ENCODE data around the gene BOK. TPM values are rescaled to one million over a fixed set of nuclear protein-coding genes. Genes with fewer than 3 reads are reported as not detected.

Gene BOK
- total RNA-seq, 1 experiment from 2014 or later, result 18.6 TPM

- intact Hi-C loops (cut with micrococcal nuclease; ENCODE audit: unreplicated experiment), result no loop called here
- Histone ChIP-seq H3K36me3 (ENCODE audit: control insufficient read depth, insufficient read depth, low read length) (no peaks in the 10 kb centered on the region), H3K9me3 (no peaks in the 10 kb centered on the region), H3K4me1 (no peaks in the 10 kb centered on the region), H3K4me3 (ENCODE audit: low read depth, low read length) (no peak overlapping the region), H3K27me3 (replicated peaks; ENCODE audit: control insufficient read depth, insufficient read depth, low read length) (no peaks in the 10 kb centered on the region)
- H3K4me3 Mint-ChIP-seq (ENCODE audit: unreplicated experiment), result no peak overlapping the region
- no peak overlapping the region for H3K27ac Mint-ChIP-seq (ENCODE audit: unreplicated experiment)
- no peaks in the 10 kb centered on the region for H3K4me1 Mint-ChIP-seq (ENCODE audit: low read depth, unreplicated experiment)
- H3K27me3 Mint-ChIP-seq (ENCODE audit: insufficient read depth, unreplicated experiment), result no peaks in the 10 kb centered on the region
- H3K9me3 Mint-ChIP-seq (ENCODE audit: unreplicated experiment), result no peaks in the 10 kb centered on the region
- no peak for DNase-seq
- H3K36me3 Mint-ChIP-seq (ENCODE audit: insufficient read depth, unreplicated experiment), result peaks cover 37% of the 10 kb centered on the region
- TF ChIP-seq CTCF (IDR thresholded peaks at IDR 0.05; ENCODE audit: insufficient read depth in 1 of 2, low read depth in 1 of 2, low read length in 1 of 2, severe bottlenecking in 1 of 2, unreplicated experiment in 1 of 2), result no peak
- ChIA-PET POLR2A (no interaction called here), CTCF (no interaction called here)
- no TSS peak for BruUV-seq (replicated peaks)
Measured at GRCh38 chr2:241603686-241604085, 45.1 kb downstream of the BOK start.

- H3K9me3 ChIP-seq, result no peaks in the 10 kb centered on the region
- H3K4me3 ChIP-seq (ENCODE audit: low read depth, low read length), result no peak overlapping the region
- H3K27me3 ChIP-seq (replicated peaks; ENCODE audit: control insufficient read depth, insufficient read depth, low read length), result no peaks in the 10 kb centered on the region
- H3K27me3 Mint-ChIP-seq (ENCODE audit: insufficient read depth, unreplicated experiment), result no peaks in the 10 kb centered on the region
- no peaks in the 10 kb centered on the region for H3K4me1 Mint-ChIP-seq (ENCODE audit: low read depth, unreplicated experiment)
- ChIA-PET CTCF (no interaction called here), POLR2A (no interaction called here)
- intact Hi-C loops (cut with micrococcal nuclease; ENCODE audit: unreplicated experiment), result no loop called here
- no peak overlapping the region for H3K27ac Mint-ChIP-seq (ENCODE audit: unreplicated experiment)
- no peak overlapping the region for H3K4me3 Mint-ChIP-seq (ENCODE audit: unreplicated experiment)
- no peaks in the 10 kb centered on the region for H3K4me1 ChIP-seq
- no peaks in the 10 kb centered on the region for H3K9me3 Mint-ChIP-seq (ENCODE audit: unreplicated experiment)
- no TSS peak for BruUV-seq (replicated peaks)
- H3K36me3 Mint-ChIP-seq (ENCODE audit: insufficient read depth, unreplicated experiment), result peaks cover 28% of the 10 kb centered on the region
- DNase-seq, result no peak
- H3K36me3 ChIP-seq (ENCODE audit: control insufficient read depth, insufficient read depth, low read length), result no peaks in the 10 kb centered on the region
- TF ChIP-seq CTCF (IDR thresholded peaks at IDR 0.05; ENCODE audit: insufficient read depth in 1 of 2, low read depth in 1 of 2, low read length in 1 of 2, severe bottlenecking in 1 of 2, unreplicated experiment in 1 of 2), result no peak
Measured at GRCh38 chr2:241606186-241606585, 47.6 kb downstream of the BOK start.

- H3K4me3 Mint-ChIP-seq (ENCODE audit: unreplicated experiment), result no peak overlapping the region
- no peaks in the 10 kb centered on the region for H3K27me3 ChIP-seq (replicated peaks; ENCODE audit: control insufficient read depth, insufficient read depth, low read length)
- no peak for DNase-seq
- no TSS peak for BruUV-seq (replicated peaks)
- ChIA-PET POLR2A (no interaction called here), CTCF (no interaction called here)
- no peak for TF ChIP-seq CTCF (IDR thresholded peaks at IDR 0.05; ENCODE audit: insufficient read depth in 1 of 2, low read depth in 1 of 2, low read length in 1 of 2, severe bottlenecking in 1 of 2, unreplicated experiment in 1 of 2)
- H3K27me3 Mint-ChIP-seq (ENCODE audit: insufficient read depth, unreplicated experiment), result no peaks in the 10 kb centered on the region
- H3K4me3 ChIP-seq (ENCODE audit: low read depth, low read length), result no peak overlapping the region
- intact Hi-C loops (cut with micrococcal nuclease; ENCODE audit: unreplicated experiment), result no loop called here
- no peaks in the 10 kb centered on the region for H3K4me1 Mint-ChIP-seq (ENCODE audit: low read depth, unreplicated experiment)
- no peaks in the 10 kb centered on the region for H3K9me3 Mint-ChIP-seq (ENCODE audit: unreplicated experiment)
- no peaks in the 10 kb centered on the region for H3K4me1 ChIP-seq
- no peaks in the 10 kb centered on the region for H3K9me3 ChIP-seq
- no peaks in the 10 kb centered on the region for H3K36me3 ChIP-seq (ENCODE audit: control insufficient read depth, insufficient read depth, low read length)
- H3K36me3 Mint-ChIP-seq (ENCODE audit: insufficient read depth, unreplicated experiment), result peaks cover 17% of the 10 kb centered on the region
- no peak overlapping the region for H3K27ac Mint-ChIP-seq (ENCODE audit: unreplicated experiment)
Measured at GRCh38 chr2:241607162-241607885, 48.8 kb downstream of the BOK start.
